HEK293 (cell line): ENCODE data around the gene TEDC2.

Experiments used
- CTCF ChIA-PET: fragments of 350-600 bp; formaldehyde crosslinking; extraction: SDS; loops from one replicate; lab custom pipeline; 2021; ENCODE audit warnings: antibody characterized with exemption; lab: Yijun Ruan, JAX
- POLR2A ChIA-PET: fragments of 300-600 bp; formaldehyde crosslinking; extraction: SDS; loops from one replicate; lab custom pipeline; 2020; ENCODE audit warnings: antibody characterized with exemption, inconsistent platforms; lab: Yijun Ruan, JAX
- H3K27ac ChIP-seq: fragments of 200-500 bp; sonication (Bioruptor generic); 2 replicates; pipeline ENCODE4 v1.5.1; 2014; ENCODE audit warnings: low read depth, low read length, control low read depth, inconsistent platforms; ENCODE audit errors: extremely low read depth
- H3K36me3 ChIP-seq, 2 experiments: fragments of 200-500 bp in 1 of 2; sonication (Bioruptor generic) in 1 of 2; 1 replicate in 1 of 2; 2 replicates in 1 of 2; pipeline ENCODE4 v1.5.1; 2014 to 2017; ENCODE audit warnings: inconsistent platforms in 2 of 2, low read length in 2 of 2; ENCODE audit not compliant: control insufficient read depth in 2 of 2, insufficient read depth in 1 of 2
- H3K4me1 ChIP-seq: fragments of 200-500 bp; sonication (Bioruptor generic); 2 replicates; pipeline ENCODE4 v1.5.1; 2014; ENCODE audit warnings: mild to moderate bottlenecking, low read length, inconsistent platforms; ENCODE audit not compliant: control insufficient read depth, insufficient read depth
- H3K4me3 ChIP-seq: 2 replicates; pipeline ENCODE4 v1.5.1; 2011; ENCODE audit warnings: low read depth, mild to moderate bottlenecking, control low read depth, low read length, moderate library complexity
- H3K9me3 ChIP-seq: fragments of 200-500 bp; sonication (Bioruptor generic); 2 replicates; pipeline ENCODE4 v1.5.1; 2014; ENCODE audit warnings: low read depth, low read length, inconsistent platforms; ENCODE audit not compliant: control insufficient read depth, insufficient read depth
- EGR2 ChIP-seq: fragments of 450-650 bp; formaldehyde crosslinking; IDR thresholded peaks from 2 replicates; pipeline ENCODE4 v1.5.1; 2016; ENCODE audit warnings: low read depth, missing biosample characterization, missing genetic modification characterization
- GLIS1 ChIP-seq: fragments of 450-650 bp; formaldehyde crosslinking; IDR thresholded peaks from 2 replicates; pipeline ENCODE4 v1.5.1; 2016; ENCODE audit warnings: missing biosample characterization, missing genetic modification characterization
- HOXC10 ChIP-seq: sonication (generic); formaldehyde crosslinking; IDR thresholded peaks from 2 replicates; pipeline ENCODE4 v1.8.1; 2023; ENCODE audit warnings: mild to moderate bottlenecking, missing genetic modification reagents
- SP2 ChIP-seq: fragments of 450-650 bp; formaldehyde crosslinking; IDR thresholded peaks from 2 replicates; pipeline ENCODE4 v1.5.1; 2016; ENCODE audit warnings: missing biosample characterization, missing genetic modification characterization
- ZBTB17 ChIP-seq: fragments of 450-650 bp; formaldehyde crosslinking; IDR thresholded peaks from 2 replicates; pipeline ENCODE4 v1.5.1; 2016; ENCODE audit warnings: missing biosample characterization, missing genetic modification characterization
- ZBTB7A ChIP-seq: fragments of 450-650 bp; formaldehyde crosslinking; IDR thresholded peaks from 2 replicates; pipeline ENCODE4 v1.5.1; 2016; ENCODE audit warnings: low read depth, missing biosample characterization, missing genetic modification characterization
- ZEB2 ChIP-seq: fragments of 450-650 bp; formaldehyde crosslinking; IDR thresholded peaks from 2 replicates; pipeline ENCODE4 v1.5.1; 2016; ENCODE audit warnings: missing biosample characterization, missing genetic modification characterization
- ZFHX2 ChIP-seq: fragments of 450-650 bp; formaldehyde crosslinking; conservative IDR thresholded peaks from 2 replicates; pipeline ENCODE4 v1.5.1; 2016; ENCODE audit warnings: missing biosample characterization, missing genetic modification characterization
- ZNF335 ChIP-seq: fragments of 450-650 bp; formaldehyde crosslinking; conservative IDR thresholded peaks from 2 replicates; pipeline ENCODE4 v1.5.1; 2016; ENCODE audit warnings: missing biosample characterization, missing genetic modification characterization
- ZNF350 ChIP-seq: fragments of 450-650 bp; formaldehyde crosslinking; IDR thresholded peaks from 2 replicates; pipeline ENCODE4 v1.5.0; 2017; ENCODE audit warnings: missing biosample characterization, mild to moderate bottlenecking, missing genetic modification characterization
- ZNF549 ChIP-seq: fragments of 450-650 bp; IDR thresholded peaks from 2 replicates; pipeline ENCODE4 v1.5.1; 2018; ENCODE audit warnings: missing biosample characterization, missing genetic modification characterization, mild to moderate bottlenecking, inconsistent platforms, moderate library complexity
- ZNF600 ChIP-seq: fragments of 450-650 bp; formaldehyde crosslinking; IDR thresholded peaks from 2 replicates; pipeline ENCODE4 v1.5.1; 2016; ENCODE audit warnings: missing biosample characterization, missing genetic modification characterization
- ZNF624 ChIP-seq: fragments of 450-650 bp; formaldehyde crosslinking; IDR thresholded peaks from 2 replicates; pipeline ENCODE4 v1.5.1; 2017; ENCODE audit warnings: missing biosample characterization, missing genetic modification characterization
- ZNF660 ChIP-seq: fragments of 450-650 bp; IDR thresholded peaks from 2 replicates; pipeline ENCODE4 v1.5.1; 2018; ENCODE audit warnings: missing biosample characterization, mild to moderate bottlenecking, missing genetic modification characterization
- TF ChIP-seq, protein P1 (sequence below): fragments of 450-650 bp; formaldehyde crosslinking; IDR thresholded peaks from 2 replicates; pipeline ENCODE4 v1.5.1; 2016; ENCODE audit warnings: missing biosample characterization, missing genetic modification characterization
- TF ChIP-seq, protein P2 (sequence below): fragments of 450-650 bp; formaldehyde crosslinking; IDR thresholded peaks from 2 replicates; pipeline ENCODE4 v1.5.1; 2017; ENCODE audit warnings: missing biosample characterization, missing genetic modification characterization
- TF ChIP-seq, protein P3 (sequence below): fragments of 450-650 bp; formaldehyde crosslinking; IDR thresholded peaks from 2 replicates; pipeline ENCODE4 v1.5.1; 2016; ENCODE audit warnings: missing biosample characterization, missing genetic modification characterization, borderline replicate concordance
- TF ChIP-seq, protein P4 (sequence below): fragments of 450-650 bp; formaldehyde crosslinking; IDR thresholded peaks from 2 replicates; pipeline ENCODE4 v1.5.1; 2016; ENCODE audit warnings: missing biosample characterization, missing genetic modification characterization

The TEDC2 gene

DNA sequence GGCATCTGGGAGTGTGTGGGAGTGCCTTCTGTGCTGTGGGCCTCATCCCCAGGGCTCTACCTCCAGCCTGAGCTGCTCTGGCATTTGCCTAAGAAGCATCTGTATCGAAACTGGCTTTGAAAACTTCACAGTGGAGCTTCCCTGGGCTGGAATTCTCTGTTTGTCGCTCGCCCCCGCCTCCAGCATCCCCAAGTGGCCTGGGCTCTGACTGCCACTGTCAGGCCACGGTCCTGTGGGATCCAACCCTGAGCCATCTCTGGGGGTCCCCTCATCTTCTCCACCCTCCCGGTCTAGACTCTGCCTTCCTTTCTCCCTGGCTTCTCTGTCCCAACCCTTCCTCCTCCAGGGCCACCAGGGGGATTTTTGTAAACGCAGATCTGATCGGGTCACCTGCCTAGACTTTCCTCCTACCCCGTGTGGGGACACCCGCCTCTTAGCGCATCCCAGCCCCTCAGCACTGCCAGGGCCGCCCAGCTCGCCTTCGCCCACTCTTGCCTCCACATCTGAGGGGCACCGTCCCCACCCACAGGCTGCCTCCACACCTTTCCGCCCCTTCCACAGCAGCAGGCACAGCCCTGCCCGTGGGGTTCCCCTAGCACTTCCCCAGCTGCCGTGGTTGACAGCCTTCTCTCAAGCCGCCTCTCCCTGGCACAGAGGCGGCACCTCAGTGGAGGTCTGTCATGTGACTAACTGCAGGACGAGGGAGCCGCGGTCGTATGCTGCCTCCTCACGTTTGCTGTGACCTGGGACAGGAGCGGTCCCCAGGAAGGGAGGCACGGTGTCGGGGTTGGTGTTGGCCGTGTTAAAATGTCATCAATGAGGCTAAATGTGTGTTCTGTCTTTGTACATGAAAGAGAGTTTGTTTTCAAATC is 27.0 kb downstream of the TEDC2 start:
- H3K27ac ChIP-seq = no peak overlapping the region
- no peak overlapping the region for H3K4me3 ChIP-seq
- H3K4me1 ChIP-seq = no peaks in the 10 kb centered on the region; the same call in 1 of the 2 replicates
- H3K9me3 ChIP-seq = no peaks in the 10 kb centered on the region
- TF ChIP-seq SP2 (tag by site-specific recombination) (0 out of 2 replicates have a peak, but pooled peaks have one; percentile 5), GLIS1 (tag by site-specific recombination) (0 out of 2 replicates have a peak, but pooled peaks have one; percentile 11), EGR2 (peak; percentile 95), ZFHX2 (tag by site-specific recombination) (peak; percentile 96)
- TF ChIP-seq, protein P1, sequence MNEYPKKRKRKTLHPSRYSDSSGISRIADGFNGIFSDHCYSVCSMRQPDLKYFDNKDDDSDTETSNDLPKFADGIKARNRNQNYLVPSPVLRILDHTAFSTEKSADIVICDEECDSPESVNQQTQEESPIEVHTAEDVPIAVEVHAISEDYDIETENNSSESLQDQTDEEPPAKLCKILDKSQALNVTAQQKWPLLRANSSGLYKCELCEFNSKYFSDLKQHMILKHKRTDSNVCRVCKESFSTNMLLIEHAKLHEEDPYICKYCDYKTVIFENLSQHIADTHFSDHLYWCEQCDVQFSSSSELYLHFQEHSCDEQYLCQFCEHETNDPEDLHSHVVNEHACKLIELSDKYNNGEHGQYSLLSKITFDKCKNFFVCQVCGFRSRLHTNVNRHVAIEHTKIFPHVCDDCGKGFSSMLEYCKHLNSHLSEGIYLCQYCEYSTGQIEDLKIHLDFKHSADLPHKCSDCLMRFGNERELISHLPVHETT (tag by site-specific recombination) = no peak
- TF ChIP-seq, all 188 proteins: peak for 4
- ChIA-PET POLR2A (no interaction called here), CTCF (interaction anchor here (0.8 kb wide), 1 partner anchor 25 kb away, joined by 4 read pairs; no protein-coding TSS in a partner anchor)
- peaks cover 0 to 8% of the 10 kb centered on the region in 2 experiments; a peak in 2 of 3 replicates for H3K36me3 ChIP-seq

DNA sequence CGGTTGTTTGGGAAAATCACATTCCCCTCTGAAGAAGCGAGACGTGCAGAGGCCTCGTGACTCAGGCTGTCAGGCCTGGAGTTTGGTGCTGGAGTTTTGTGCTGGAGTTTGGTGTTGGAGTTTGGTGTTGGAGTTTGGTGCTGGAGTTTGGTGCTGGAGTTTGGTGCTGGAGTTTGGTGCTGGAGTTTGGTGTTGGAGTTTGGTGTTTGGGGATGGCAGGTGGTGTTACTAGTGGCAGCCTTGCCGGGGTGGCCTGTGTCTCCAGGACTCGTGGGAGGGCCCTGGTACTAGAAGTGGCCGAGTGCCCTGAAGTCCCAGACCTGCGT is 27.6 kb downstream of the TEDC2 start:
- peaks cover 0 to 8% of the 10 kb centered on the region in 2 experiments; a peak in 2 of 3 replicates for H3K36me3 ChIP-seq
- H3K27ac ChIP-seq = no peak overlapping the region
- H3K9me3 ChIP-seq = no peaks in the 10 kb centered on the region
- TF ChIP-seq, protein P2, sequence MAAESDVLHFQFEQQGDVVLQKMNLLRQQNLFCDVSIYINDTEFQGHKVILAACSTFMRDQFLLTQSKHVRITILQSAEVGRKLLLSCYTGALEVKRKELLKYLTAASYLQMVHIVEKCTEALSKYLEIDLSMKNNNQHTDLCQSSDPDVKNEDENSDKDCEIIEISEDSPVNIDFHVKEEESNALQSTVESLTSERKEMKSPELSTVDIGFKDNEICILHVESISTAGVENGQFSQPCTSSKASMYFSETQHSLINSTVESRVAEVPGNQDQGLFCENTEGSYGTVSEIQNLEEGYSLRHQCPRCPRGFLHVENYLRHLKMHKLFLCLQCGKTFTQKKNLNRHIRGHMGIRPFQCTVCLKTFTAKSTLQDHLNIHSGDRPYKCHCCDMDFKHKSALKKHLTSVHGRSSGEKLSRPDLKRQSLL (tag by site-specific recombination) = peak; percentile 30; the same call in 1 of the 2 replicates
- TF ChIP-seq, protein P3, sequence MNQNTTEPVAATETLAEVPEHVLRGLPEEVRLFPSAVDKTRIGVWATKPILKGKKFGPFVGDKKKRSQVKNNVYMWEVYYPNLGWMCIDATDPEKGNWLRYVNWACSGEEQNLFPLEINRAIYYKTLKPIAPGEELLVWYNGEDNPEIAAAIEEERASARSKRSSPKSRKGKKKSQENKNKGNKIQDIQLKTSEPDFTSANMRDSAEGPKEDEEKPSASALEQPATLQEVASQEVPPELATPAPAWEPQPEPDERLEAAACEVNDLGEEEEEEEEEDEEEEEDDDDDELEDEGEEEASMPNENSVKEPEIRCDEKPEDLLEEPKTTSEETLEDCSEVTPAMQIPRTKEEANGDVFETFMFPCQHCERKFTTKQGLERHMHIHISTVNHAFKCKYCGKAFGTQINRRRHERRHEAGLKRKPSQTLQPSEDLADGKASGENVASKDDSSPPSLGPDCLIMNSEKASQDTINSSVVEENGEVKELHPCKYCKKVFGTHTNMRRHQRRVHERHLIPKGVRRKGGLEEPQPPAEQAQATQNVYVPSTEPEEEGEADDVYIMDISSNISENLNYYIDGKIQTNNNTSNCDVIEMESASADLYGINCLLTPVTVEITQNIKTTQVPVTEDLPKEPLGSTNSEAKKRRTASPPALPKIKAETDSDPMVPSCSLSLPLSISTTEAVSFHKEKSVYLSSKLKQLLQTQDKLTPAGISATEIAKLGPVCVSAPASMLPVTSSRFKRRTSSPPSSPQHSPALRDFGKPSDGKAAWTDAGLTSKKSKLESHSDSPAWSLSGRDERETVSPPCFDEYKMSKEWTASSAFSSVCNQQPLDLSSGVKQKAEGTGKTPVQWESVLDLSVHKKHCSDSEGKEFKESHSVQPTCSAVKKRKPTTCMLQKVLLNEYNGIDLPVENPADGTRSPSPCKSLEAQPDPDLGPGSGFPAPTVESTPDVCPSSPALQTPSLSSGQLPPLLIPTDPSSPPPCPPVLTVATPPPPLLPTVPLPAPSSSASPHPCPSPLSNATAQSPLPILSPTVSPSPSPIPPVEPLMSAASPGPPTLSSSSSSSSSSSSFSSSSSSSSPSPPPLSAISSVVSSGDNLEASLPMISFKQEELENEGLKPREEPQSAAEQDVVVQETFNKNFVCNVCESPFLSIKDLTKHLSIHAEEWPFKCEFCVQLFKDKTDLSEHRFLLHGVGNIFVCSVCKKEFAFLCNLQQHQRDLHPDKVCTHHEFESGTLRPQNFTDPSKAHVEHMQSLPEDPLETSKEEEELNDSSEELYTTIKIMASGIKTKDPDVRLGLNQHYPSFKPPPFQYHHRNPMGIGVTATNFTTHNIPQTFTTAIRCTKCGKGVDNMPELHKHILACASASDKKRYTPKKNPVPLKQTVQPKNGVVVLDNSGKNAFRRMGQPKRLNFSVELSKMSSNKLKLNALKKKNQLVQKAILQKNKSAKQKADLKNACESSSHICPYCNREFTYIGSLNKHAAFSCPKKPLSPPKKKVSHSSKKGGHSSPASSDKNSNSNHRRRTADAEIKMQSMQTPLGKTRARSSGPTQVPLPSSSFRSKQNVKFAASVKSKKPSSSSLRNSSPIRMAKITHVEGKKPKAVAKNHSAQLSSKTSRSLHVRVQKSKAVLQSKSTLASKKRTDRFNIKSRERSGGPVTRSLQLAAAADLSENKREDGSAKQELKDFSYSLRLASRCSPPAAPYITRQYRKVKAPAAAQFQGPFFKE (tag by site-specific recombination) = no peak
- TF ChIP-seq ZNF600 = peak; percentile 99
- TF ChIP-seq, all 188 proteins: peak for 2
- H3K4me1 ChIP-seq = no peaks in the 10 kb centered on the region; the same call in 1 of the 2 replicates
- CTCF ChIA-PET = interaction anchor here (2.4 kb wide), 1 partner anchor 14 kb away, joined by 24 read pairs; no protein-coding TSS in a partner anchor
- H3K4me3 ChIP-seq = no peak overlapping the region
- POLR2A ChIA-PET = no interaction called here

DNA sequence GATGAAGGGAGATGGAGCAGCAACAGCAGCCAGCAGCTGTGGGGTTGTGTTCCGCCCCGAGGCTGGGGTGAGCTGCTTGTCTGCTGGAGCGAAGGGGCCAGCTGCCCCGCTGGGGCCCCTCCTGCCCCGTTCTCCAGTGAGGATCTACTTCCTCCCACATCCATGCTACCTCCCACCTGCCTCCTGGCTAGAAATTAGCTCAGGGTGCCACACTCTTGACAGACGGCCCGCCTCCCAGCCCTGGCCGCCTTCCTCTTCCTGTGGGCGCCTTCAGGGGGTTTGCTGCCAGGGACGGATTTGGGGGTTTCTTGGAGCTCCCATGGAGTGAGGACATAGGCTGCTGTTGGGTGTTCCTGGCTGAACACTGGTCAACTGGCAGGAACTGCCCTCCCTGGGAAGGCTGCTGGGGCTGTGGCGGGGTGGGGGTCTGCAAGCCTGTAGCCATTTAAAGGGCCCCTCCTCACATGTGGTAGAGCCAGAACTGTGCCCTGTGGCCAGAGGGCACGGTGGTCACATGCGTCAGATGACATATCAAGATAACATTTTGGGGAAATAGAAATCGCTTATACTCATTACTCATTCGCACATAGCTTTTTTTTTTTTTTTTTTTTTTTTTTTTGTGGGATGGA is 28.1 kb downstream of the TEDC2 start:
- ChIA-PET POLR2A (interaction anchor here (1.2 kb wide), 1 partner anchor 13 kb away, joined by 3 read pairs; the partner anchor contains the start of gene TBC1D24), CTCF (interaction anchor here (2.4 kb wide), 1 partner anchor 13 kb away, joined by 24 read pairs; no protein-coding TSS in a partner anchor)
- H3K9me3 ChIP-seq = no peaks in the 10 kb centered on the region
- H3K4me3 ChIP-seq = no peak overlapping the region
- H3K4me1 ChIP-seq = no peaks in the 10 kb centered on the region; the same call in 1 of the 2 replicates
- peaks cover 0 to 8% of the 10 kb centered on the region in 2 experiments; a peak in 2 of 3 replicates for H3K36me3 ChIP-seq
- no peak overlapping the region for H3K27ac ChIP-seq
- TF ChIP-seq ZFHX2 (tag by site-specific recombination) = peak; percentile 86
- no peak for TF ChIP-seq HOXC10
- TF ChIP-seq ZNF549 (tag by site-specific recombination) = no peak
- no peak for TF ChIP-seq ZNF660 (tag by site-specific recombination)
- TF ChIP-seq ZEB2 = no peak
- TF ChIP-seq EGR2 = peak; percentile 82
- no peak for TF ChIP-seq ZBTB7A (tag by site-specific recombination)
- TF ChIP-seq, protein P4, sequence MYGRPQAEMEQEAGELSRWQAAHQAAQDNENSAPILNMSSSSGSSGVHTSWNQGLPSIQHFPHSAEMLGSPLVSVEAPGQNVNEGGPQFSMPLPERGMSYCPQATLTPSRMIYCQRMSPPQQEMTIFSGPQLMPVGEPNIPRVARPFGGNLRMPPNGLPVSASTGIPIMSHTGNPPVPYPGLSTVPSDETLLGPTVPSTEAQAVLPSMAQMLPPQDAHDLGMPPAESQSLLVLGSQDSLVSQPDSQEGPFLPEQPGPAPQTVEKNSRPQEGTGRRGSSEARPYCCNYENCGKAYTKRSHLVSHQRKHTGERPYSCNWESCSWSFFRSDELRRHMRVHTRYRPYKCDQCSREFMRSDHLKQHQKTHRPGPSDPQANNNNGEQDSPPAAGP (tag by site-specific recombination) = no peak
- no peak for TF ChIP-seq ZNF350 (tag by site-specific recombination)
- TF ChIP-seq ZBTB17 (tag by site-specific recombination) = no peak
- TF ChIP-seq ZNF624 (tag by site-specific recombination) = no peak
- no peak for TF ChIP-seq ZNF335 (tag by site-specific recombination)
